ENCODE data around the gene NMNAT3. TPM values are rescaled to one million over a fixed set of nuclear protein-coding genes. Genes with fewer than 3 reads are reported as not detected.

Gene NMNAT3
- total RNA-seq, 2 experiments from 2014 or later = 3.6 to 5.5 TPM

GRCh38 chr3:139659511-139659910, 18.3 kb downstream of the NMNAT3 start:
- Mint-ChIP-seq H3K9me3 (no peaks in the 10 kb centered on the region), H3K4me1 (no peaks in the 10 kb centered on the region), H3K4me3 (no peak overlapping the region), H3K27ac (no peak overlapping the region), H3K36me3 (peaks cover 2% of the 10 kb centered on the region), H3K27me3 (no peaks in the 10 kb centered on the region)
- no peak for DNase-seq

DNA sequence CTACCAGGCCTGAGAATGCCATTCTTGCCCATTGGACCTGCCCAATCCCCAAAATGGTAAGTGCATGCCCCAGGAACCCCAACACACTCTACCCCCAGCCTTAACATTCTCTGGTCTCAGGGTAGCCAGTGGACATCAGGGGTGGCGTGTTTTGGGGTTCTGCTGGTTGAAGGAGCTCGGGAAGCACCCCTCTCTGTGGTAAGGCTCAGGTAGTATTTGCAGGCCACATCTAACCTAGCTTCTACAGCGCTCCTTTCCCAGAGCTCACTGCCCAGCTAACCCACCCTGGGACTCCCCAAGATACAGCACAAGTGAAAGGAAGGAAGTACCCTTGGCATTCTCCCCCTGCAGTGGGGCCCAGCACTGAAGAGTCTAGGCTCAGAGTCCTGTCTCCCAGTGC, 19.8 kb downstream of the NMNAT3 start:
- no peak for DNase-seq
- Mint-ChIP-seq H3K27me3 (no peaks in the 10 kb centered on the region), H3K4me1 (no peaks in the 10 kb centered on the region), H3K4me3 (no peak overlapping the region), H3K27ac (no peak overlapping the region), H3K9me3 (no peaks in the 10 kb centered on the region), H3K36me3 (peaks cover 2% of the 10 kb centered on the region)

- no peaks in the 10 kb centered on the region for H3K27me3 Mint-ChIP-seq
- no peaks in the 10 kb centered on the region for H3K9me3 Mint-ChIP-seq
- H3K36me3 Mint-ChIP-seq = peaks cover 2% of the 10 kb centered on the region
- H3K4me1 Mint-ChIP-seq = no peaks in the 10 kb centered on the region
- DNase-seq = no peak
- no peak overlapping the region for H3K4me3 Mint-ChIP-seq
- no peak overlapping the region for H3K27ac Mint-ChIP-seq
Measured at GRCh38 chr3:139657434-139657833, 20.3 kb downstream of the NMNAT3 start.

DNA sequence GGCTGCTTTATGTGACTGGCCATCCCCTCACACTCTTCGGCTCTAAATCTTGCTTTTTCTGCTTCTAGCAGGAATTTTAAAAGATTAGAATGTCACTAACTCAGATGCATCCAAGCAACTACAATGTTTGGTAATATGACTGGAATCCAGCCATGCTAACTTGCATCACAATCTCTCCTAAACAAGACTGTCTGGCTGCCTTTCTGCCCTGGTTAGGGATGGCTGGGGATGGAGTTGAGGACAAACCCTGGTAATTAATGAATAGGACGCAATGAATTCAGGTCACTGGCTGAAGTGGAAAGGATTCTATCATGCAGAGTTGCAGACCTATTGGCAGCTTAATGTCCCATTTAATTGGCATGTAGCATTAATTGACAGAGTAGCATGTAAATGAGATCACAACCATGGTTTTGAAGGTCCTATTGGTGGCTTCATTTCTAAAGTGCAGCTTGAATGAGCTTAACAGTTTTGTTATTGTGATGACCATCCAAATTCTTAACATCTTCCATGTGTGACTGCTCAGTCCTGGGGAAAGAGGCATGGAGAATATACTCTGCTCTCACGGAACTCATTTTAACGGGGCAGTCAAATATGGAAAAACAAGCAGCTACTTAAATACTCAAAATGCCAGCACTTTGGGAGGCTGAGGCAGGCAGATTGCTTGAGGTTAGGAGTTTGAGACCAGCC, 21.7 kb downstream of the NMNAT3 start:
- no peak overlapping the region for H3K27ac Mint-ChIP-seq
- no peaks in the 10 kb centered on the region for H3K4me1 Mint-ChIP-seq
- DNase-seq = no peak
- H3K36me3 Mint-ChIP-seq = peaks cover 2% of the 10 kb centered on the region
- no peaks in the 10 kb centered on the region for H3K27me3 Mint-ChIP-seq
- H3K9me3 Mint-ChIP-seq = no peaks in the 10 kb centered on the region
- H3K4me3 Mint-ChIP-seq = no peak overlapping the region

DNA sequence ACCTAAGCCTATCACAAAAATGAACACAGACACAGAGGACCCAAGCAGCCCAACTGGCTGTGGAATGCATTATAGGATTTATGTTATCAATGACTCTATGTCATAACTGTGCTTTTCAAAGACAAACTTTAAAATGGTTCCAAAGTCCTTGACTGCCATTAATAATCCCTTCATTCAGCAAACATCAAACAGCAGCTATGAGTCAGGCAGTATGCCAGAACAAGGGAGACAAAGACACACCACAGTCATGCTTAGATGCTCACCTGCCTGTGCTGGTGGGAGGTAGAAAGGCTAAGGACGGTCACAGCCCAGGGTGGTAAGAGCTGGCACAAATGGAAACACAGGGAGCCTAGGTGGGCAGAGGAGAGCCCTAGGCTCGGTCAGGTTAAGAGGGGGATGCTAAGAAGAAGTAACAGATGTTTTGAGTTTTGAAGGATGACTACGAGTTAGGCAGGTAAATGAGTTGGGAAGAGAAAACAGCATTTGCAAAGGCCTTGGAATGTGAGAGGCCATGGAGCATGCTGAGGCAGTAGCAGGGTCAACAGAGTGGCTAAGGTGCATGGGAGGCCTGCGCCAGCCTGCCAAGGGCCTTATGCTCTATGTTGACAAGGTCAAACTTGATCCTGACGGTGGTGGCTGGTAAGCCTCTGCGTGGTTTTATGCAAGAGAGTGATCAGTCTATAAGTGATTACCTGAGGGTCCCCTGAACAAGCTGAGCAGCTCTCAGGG, 23.0 kb downstream of the NMNAT3 start:
- Mint-ChIP-seq H3K4me3 (no peak overlapping the region), H3K36me3 (peaks cover 2% of the 10 kb centered on the region), H3K4me1 (no peaks in the 10 kb centered on the region), H3K27me3 (no peaks in the 10 kb centered on the region), H3K27ac (no peak overlapping the region), H3K9me3 (no peaks in the 10 kb centered on the region)
- DNase-seq = no peak

- no peaks in the 10 kb centered on the region for H3K9me3 Mint-ChIP-seq
- no peak overlapping the region for H3K4me3 Mint-ChIP-seq
- peaks cover 2% of the 10 kb centered on the region for H3K36me3 Mint-ChIP-seq
- no peak for DNase-seq
- no peak overlapping the region for H3K27ac Mint-ChIP-seq
- H3K4me1 Mint-ChIP-seq = no peaks in the 10 kb centered on the region
- H3K27me3 Mint-ChIP-seq = no peaks in the 10 kb centered on the region
Measured at GRCh38 chr3:139653582-139653981, 24.2 kb downstream of the NMNAT3 start.

DNA sequence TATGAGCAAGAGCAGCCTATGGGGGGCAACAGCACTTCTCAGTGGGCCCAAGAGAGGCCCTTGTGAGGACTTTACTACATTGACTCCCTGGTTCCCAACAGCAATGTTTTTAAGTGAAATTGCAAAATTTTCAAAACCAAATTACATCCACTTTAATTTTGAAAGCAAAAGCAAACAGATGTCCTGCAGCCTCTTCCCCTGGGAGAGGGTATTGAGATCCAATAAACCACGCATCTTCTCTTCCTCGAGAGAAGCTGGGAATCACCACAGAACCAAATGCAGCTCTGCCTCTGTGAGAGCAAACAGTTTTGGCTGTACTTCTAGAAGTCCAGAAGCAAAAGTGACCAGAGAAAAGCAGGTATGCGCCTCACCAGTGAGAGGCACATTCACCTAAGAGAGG, 25.2 kb downstream of the NMNAT3 start:
- H3K4me3 Mint-ChIP-seq = no peak overlapping the region
- DNase-seq = no peak
- peaks cover 2% of the 10 kb centered on the region for H3K36me3 Mint-ChIP-seq
- no peaks in the 10 kb centered on the region for H3K9me3 Mint-ChIP-seq
- H3K4me1 Mint-ChIP-seq = no peaks in the 10 kb centered on the region
- no peak overlapping the region for H3K27ac Mint-ChIP-seq
- no peaks in the 10 kb centered on the region for H3K27me3 Mint-ChIP-seq

- Mint-ChIP-seq H3K27ac (no peak overlapping the region), H3K4me3 (no peak overlapping the region), H3K9me3 (peaks cover 1% of the 10 kb centered on the region), H3K4me1 (peaks cover 3% of the 10 kb centered on the region), H3K27me3 (no peaks in the 10 kb centered on the region), H3K36me3 (peaks cover 4% of the 10 kb centered on the region)
- DNase-seq = no peak
Measured at GRCh38 chr3:139647866-139648435, 29.8 kb downstream of the NMNAT3 start.

GRCh38 chr3:139646512-139646911, 31.3 kb downstream of the NMNAT3 start:
- DNase-seq = no peak
- H3K27ac Mint-ChIP-seq = no peak overlapping the region
- H3K36me3 Mint-ChIP-seq = peaks cover 4% of the 10 kb centered on the region
- H3K4me1 Mint-ChIP-seq = peaks cover 6% of the 10 kb centered on the region
- no peak overlapping the region for H3K4me3 Mint-ChIP-seq
- peaks cover 1% of the 10 kb centered on the region for H3K9me3 Mint-ChIP-seq
- H3K27me3 Mint-ChIP-seq = no peaks in the 10 kb centered on the region

GRCh38 chr3:139642996-139643395, 34.8 kb downstream of the NMNAT3 start:
- Mint-ChIP-seq H3K9me3 (peaks cover 1% of the 10 kb centered on the region), H3K4me3 (no peak overlapping the region), H3K27me3 (no peaks in the 10 kb centered on the region), H3K27ac (no peak overlapping the region), H3K36me3 (peaks cover 4% of the 10 kb centered on the region), H3K4me1 (peaks cover 6% of the 10 kb centered on the region)
- DNase-seq = no peak

GRCh38 chr3:139640456-139640855, 37.3 kb downstream of the NMNAT3 start:
- no peak for DNase-seq
- H3K4me3 Mint-ChIP-seq = no peak overlapping the region
- H3K36me3 Mint-ChIP-seq = peaks cover 4% of the 10 kb centered on the region
- H3K4me1 Mint-ChIP-seq = peaks cover 6% of the 10 kb centered on the region
- no peaks in the 10 kb centered on the region for H3K27me3 Mint-ChIP-seq
- no peak overlapping the region for H3K27ac Mint-ChIP-seq
- peaks cover 1% of the 10 kb centered on the region for H3K9me3 Mint-ChIP-seq

DNA sequence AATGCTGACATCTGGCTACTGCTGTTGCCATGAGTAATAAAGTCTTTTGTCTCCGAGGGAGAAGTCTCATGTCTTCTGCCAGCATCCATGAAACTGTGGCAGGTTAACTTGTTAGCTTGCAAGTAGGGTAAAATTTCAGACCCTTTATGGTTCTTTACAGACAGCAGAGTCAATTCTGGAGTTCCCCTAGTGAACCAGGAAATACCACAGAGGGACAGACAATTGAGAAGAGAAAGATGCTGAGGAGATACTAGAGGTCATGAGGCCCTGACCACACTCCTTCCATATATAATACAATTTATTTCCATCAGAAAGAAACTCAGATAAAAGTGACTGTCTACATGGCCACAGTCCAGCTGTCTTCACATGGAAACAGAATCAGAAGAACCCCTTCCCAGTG, 38.1 kb downstream of the NMNAT3 start:
- Mint-ChIP-seq H3K4me3 (no peak overlapping the region), H3K9me3 (peaks cover 1% of the 10 kb centered on the region), H3K36me3 (peaks cover 2% of the 10 kb centered on the region), H3K27ac (no peak overlapping the region), H3K27me3 (no peaks in the 10 kb centered on the region), H3K4me1 (peaks cover 6% of the 10 kb centered on the region)
- DNase-seq = no peak

DNA sequence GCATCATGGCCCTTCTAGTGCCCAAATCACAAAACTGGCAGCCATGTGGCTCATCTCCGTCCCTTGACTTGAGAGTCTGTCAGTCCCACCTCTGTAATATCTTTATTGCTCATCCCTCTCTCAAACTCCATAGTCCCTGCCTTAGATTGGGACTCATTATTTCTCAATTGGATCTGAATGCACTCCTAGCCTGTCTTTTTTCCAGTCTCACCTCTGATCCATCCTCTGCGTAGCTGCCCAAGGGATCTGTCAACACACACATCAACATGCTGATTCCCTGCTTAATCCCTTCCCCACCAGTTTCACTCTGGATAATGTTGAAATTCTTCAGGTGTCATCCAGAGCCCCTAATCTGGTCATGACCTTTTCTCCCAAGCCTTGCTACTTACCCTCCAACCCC, 39.3 kb downstream of the NMNAT3 start:
- Mint-ChIP-seq H3K27me3 (no peaks in the 10 kb centered on the region), H3K4me1 (peaks cover 6% of the 10 kb centered on the region), H3K9me3 (no peaks in the 10 kb centered on the region), H3K4me3 (no peak overlapping the region), H3K36me3 (peaks cover 3% of the 10 kb centered on the region), H3K27ac (no peak overlapping the region)
- DNase-seq = no peak

DNA sequence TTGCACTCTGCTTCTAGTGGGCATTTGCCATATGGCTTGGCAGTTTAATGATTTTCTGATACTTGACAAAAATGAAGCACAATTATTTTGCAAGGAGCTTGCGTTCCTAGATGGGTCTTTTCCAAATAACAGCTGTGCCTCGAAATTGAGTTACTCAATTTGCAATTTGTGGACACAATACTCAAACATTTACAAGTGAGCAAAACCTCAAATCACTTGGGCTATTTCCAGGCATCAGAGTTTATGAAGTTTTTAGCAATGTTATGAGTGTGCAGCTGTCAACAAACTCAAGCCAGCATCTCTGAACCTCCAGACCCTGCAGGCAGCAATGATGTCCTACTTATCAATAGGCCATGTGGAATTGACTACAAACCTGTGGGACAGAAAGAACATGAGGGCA, 41.3 kb downstream of the NMNAT3 start:
- H3K4me1 Mint-ChIP-seq = no peaks in the 10 kb centered on the region
- no peak overlapping the region for H3K4me3 Mint-ChIP-seq
- peaks cover 3% of the 10 kb centered on the region for H3K36me3 Mint-ChIP-seq
- no peaks in the 10 kb centered on the region for H3K27me3 Mint-ChIP-seq
- no peak for DNase-seq
- H3K27ac Mint-ChIP-seq = no peak overlapping the region
- no peaks in the 10 kb centered on the region for H3K9me3 Mint-ChIP-seq

DNA sequence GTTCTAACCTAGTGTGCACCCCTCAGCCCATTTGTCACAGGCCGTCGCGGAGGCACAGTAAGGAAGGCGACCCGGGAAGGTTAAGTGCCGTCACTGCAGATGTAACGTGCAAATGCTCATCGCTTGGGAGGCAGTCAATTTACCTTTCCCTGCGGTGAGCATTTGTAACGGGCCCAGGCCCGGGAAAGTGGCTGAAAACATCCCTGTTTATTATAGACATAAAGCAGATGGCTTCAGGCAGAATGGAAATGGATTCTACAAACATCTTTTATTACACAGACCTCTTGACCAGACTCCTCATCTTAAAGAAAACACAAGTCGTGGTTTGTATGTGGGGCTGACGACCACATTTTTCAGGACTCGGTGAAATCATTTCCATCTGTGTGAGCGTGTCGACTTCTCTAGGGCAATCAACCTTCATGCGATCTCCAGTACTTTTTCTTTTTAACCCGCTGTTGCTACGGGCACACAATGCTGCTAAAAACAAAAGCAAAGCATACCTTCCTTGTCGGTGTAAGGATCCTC, 43.6 kb downstream of the NMNAT3 start:
- Mint-ChIP-seq H3K27me3 (no peaks in the 10 kb centered on the region), H3K36me3 (peaks cover 5% of the 10 kb centered on the region), H3K4me3 (no peak overlapping the region), H3K4me1 (no peaks in the 10 kb centered on the region), H3K27ac (no peak overlapping the region), H3K9me3 (no peaks in the 10 kb centered on the region)
- no peak for DNase-seq
